Esophagus squamous epithelium (tissue), 5 donors: ENCODE measurements around the gene ARID3B. TPM values are rescaled to one million over a fixed set of nuclear protein-coding genes. Genes with fewer than 3 reads are reported as not detected.

Source experiments
- DNase-seq: peaks from one replicate; lab custom pipeline; 2025; lab: John Stamatoyannopoulos, UW
- H3K27ac ChIP-seq, 4 donors: fragments of 200-600 bp; sonication (generic); one replicate each; pipeline ENCODE4 v1.5.1; 2016 to 2019; ENCODE audit warnings: mild to moderate bottlenecking in 1 of 4
- H3K27me3 ChIP-seq, 4 donors: fragments of 200-600 bp; sonication (generic); 1 replicate in 3 of 4; 2 replicates in 1 of 4; pipeline versions ENCODE4 v1.5.1 to v1.6.0; 2017 to 2021; ENCODE audit warnings: antibody characterized with exemption in 1 of 4
- H3K36me3 ChIP-seq, 3 donors: fragments of 200-600 bp; sonication (generic); one replicate each; pipeline ENCODE4 v1.5.1; 2016 to 2019
- H3K4me1 ChIP-seq, 3 donors: fragments of 200-600 bp; sonication (generic); one replicate each; pipeline ENCODE4 v1.5.1; 2017 to 2019
- H3K4me3 ChIP-seq, 4 donors: fragments of 200-600 bp; sonication (generic); 1 replicate in 3 of 4; 2 replicates in 1 of 4; pipeline ENCODE4 v1.5.1; 2016 to 2019; ENCODE audit warnings: mild to moderate bottlenecking in 2 of 4, moderate library complexity in 1 of 4
- H3K9me3 ChIP-seq, 3 donors: fragments of 200-600 bp; sonication (generic); one replicate each; pipeline ENCODE4 v1.5.1; 2016 to 2019
- CTCF ChIP-seq, 6 experiments: fragments of 450-650 bp in 4 of 6; fragments of 200-600 bp in 2 of 6; sonication (generic) in 2 of 6; IDR thresholded peaks; one replicate each; pipeline ENCODE4 v1.5.1; 2016 to 2019; ENCODE audit warnings: antibody characterized with exemption in 6 of 6, mild to moderate bottlenecking in 4 of 6, moderate library complexity in 4 of 6
- POLR2A ChIP-seq, 4 donors: fragments of 450-650 bp; IDR thresholded peaks; one replicate each; pipeline ENCODE4 v1.6.1; 2017; ENCODE audit warnings: antibody characterized with exemption in 4 of 4, mild to moderate bottlenecking in 4 of 4, moderate library complexity in 3 of 4
- WGBS, 2 donors: methylation state at CpG; one replicate each; pipeline ENCODE4 v1.1.5; 2018; 5-methylcytosine and 5-hydroxymethylcytosine counted together
- intact Hi-C: fragments of 100-400 bp; cut with DNase I; formaldehyde crosslinking; loops from one replicate; pipeline ENCODE4 v1.15.0; 2022
- total RNA-seq, 4 donors: library from RNA; depleted of rRNA; stranded (reverse); fragments of >200 nt; gene quantifications; one replicate each; pipeline ENCODE4 v1.1.0, GENCODE V29; 2016
- donor health status: DM: yes; HTN: yes; CAD: no.

The ARID3B gene
- total RNA-seq, 4 donors from 2014 or later = 4.5 to 11.6 (median 6.4) TPM

GRCh38 chr15:74625693-74626092 is 84.7 kb downstream of the ARID3B start:
- no peak for TF ChIP-seq CTCF (IDR thresholded peaks at IDR 0.05)
- no peak for TF ChIP-seq POLR2A (IDR thresholded peaks at IDR 0.05)
- H3K9me3 ChIP-seq = no peaks in the 10 kb centered on the region
- intact Hi-C loops = no loop called here
- no peaks in the 10 kb centered on the region for H3K27me3 ChIP-seq
- no peak for DNase-seq
- no peak overlapping the region for H3K4me3 ChIP-seq
- H3K36me3 ChIP-seq = peaks cover 64 to 100% (median 96%) of the 10 kb centered on the region in 3 donors
- peaks cover 8 to 15% (median 9%) of the 10 kb centered on the region in 3 donors for H3K4me1 ChIP-seq
- H3K27ac ChIP-seq = no peak overlapping the region
- 67 to 78% methylated on average over 1 to 6 of the region's 6 CpGs for WGBS, 2 donors

- WGBS, 2 donors = 67 to 79% methylated on average over 1 to 5 of the region's 7 CpGs
- peaks cover 2 to 8% (median 2%) of the 10 kb centered on the region in 3 donors for H3K4me1 ChIP-seq
- intact Hi-C loops = no loop called here
- no peaks in the 10 kb centered on the region for H3K27me3 ChIP-seq
- no peak for TF ChIP-seq CTCF (IDR thresholded peaks at IDR 0.05)
- TF ChIP-seq POLR2A (IDR thresholded peaks at IDR 0.05) = no peak
- H3K27ac ChIP-seq = no peak overlapping the region
- no peaks in the 10 kb centered on the region for H3K9me3 ChIP-seq
- no peak for DNase-seq
- H3K4me3 ChIP-seq = no peak overlapping the region
- peaks cover 60 to 100% (median 96%) of the 10 kb centered on the region in 3 donors for H3K36me3 ChIP-seq
Observed at GRCh38 chr15:74626336-74626735, 85.3 kb downstream of the ARID3B start.

- Histone ChIP-seq H3K27me3 (no peaks in the 10 kb centered on the region), H3K4me3 (no peak overlapping the region), H3K4me1 (peaks cover 0 to 5% (median 0%) of the 10 kb centered on the region in 3 donors), H3K9me3 (no peaks in the 10 kb centered on the region), H3K27ac (no peak overlapping the region), H3K36me3 (peaks cover 58 to 100% (median 89%) of the 10 kb centered on the region in 3 donors)
- DNase-seq = no peak
- 77 to 83% methylated on average over 5 to 9 of the region's 10 CpGs for WGBS, 2 donors
- no peak for TF ChIP-seq POLR2A (IDR thresholded peaks at IDR 0.05)
- TF ChIP-seq CTCF (IDR thresholded peaks at IDR 0.05) = no peak
- intact Hi-C loops = no loop called here
Observed at GRCh38 chr15:74626752-74627692, 86.0 kb downstream of the ARID3B start.

GRCh38 chr15:74627766-74628165 is 86.7 kb downstream of the ARID3B start:
- no peak overlapping the region for H3K27ac ChIP-seq
- H3K4me1 ChIP-seq = peaks cover 0 to 5% (median 0%) of the 10 kb centered on the region in 3 donors
- no peak overlapping the region for H3K4me3 ChIP-seq
- no peaks in the 10 kb centered on the region for H3K27me3 ChIP-seq
- 90 to 94% methylated on average over 2 to 3 of the region's 5 CpGs for WGBS, 2 donors
- intact Hi-C loops = no loop called here
- peaks cover 64 to 100% (median 88%) of the 10 kb centered on the region in 3 donors for H3K36me3 ChIP-seq
- no peak for TF ChIP-seq POLR2A (IDR thresholded peaks at IDR 0.05)
- no peak for TF ChIP-seq CTCF (IDR thresholded peaks at IDR 0.05)
- H3K9me3 ChIP-seq = no peaks in the 10 kb centered on the region
- DNase-seq = no peak

- no peak for DNase-seq
- Histone ChIP-seq H3K27me3 (no peaks in the 10 kb centered on the region), H3K9me3 (no peaks in the 10 kb centered on the region), H3K36me3 (peaks cover 63 to 100% (median 88%) of the 10 kb centered on the region in 3 donors), H3K4me3 (no peak overlapping the region), H3K27ac (no peak overlapping the region), H3K4me1 (peaks cover 0 to 5% (median 0%) of the 10 kb centered on the region in 3 donors)
- TF ChIP-seq CTCF (IDR thresholded peaks at IDR 0.05) = no peak
- TF ChIP-seq POLR2A (IDR thresholded peaks at IDR 0.05) = no peak
- WGBS, 2 donors = 62 to 75% methylated on average over 2 to 3 of the region's 3 CpGs
- intact Hi-C loops = no loop called here
Observed at GRCh38 chr15:74628199-74628598, 87.2 kb downstream of the ARID3B start.
